SU-DHL-6 (cell line): ENCODE results near the gene AGAP1.

Source experiments
- H2AFZ ChIP-seq: fragments of 200-600 bp; sonication (generic); 2 replicates; pipeline ENCODE4 v1.6.1; 2014; ENCODE audit warnings: low read depth, mild to moderate bottlenecking, moderate library complexity, mixed read lengths, antibody characterized with exemption, low read length; ENCODE audit not compliant: severe bottlenecking
- H3F3A ChIP-seq: fragments of 200-600 bp; shearing (Covaris generic); 2 replicates; pipeline ENCODE4 v1.6.0; 2016; ENCODE audit warnings: antibody characterized with exemption, mild to moderate bottlenecking; ENCODE audit not compliant: insufficient read depth
- H3K27ac ChIP-seq: fragments of 200-600 bp; sonication (generic); 2 replicates; pipeline ENCODE4 v1.5.1; 2016; ENCODE audit warnings: low read depth, mild to moderate bottlenecking, low read length, moderate library complexity, mixed read lengths
- H3K27me3 ChIP-seq: fragments of 200-600 bp; sonication (generic), shearing (Covaris generic); 2 replicates; pipeline ENCODE4 v1.6.0; 2014; ENCODE audit warnings: mild to moderate bottlenecking, low read length
- H3K36me3 ChIP-seq: fragments of 200-600 bp; sonication (generic); 2 replicates; pipeline ENCODE4 v1.6.1; 2014; ENCODE audit warnings: mild to moderate bottlenecking, low read length, mixed read lengths
- H3K4me2 ChIP-seq: fragments of 300-600, 200-600 bp; shearing (Covaris generic), sonication (generic); 2 replicates; pipeline ENCODE4 v1.6.0; 2014; ENCODE audit warnings: low read length, low read depth, mild to moderate bottlenecking; ENCODE audit not compliant: poor library complexity, severe bottlenecking
- H3K4me3 ChIP-seq: fragments of 200-600 bp; sonication (generic); 2 replicates; pipeline ENCODE4 v1.5.1; 2014; ENCODE audit warnings: antibody characterized with exemption, low read length, mild to moderate bottlenecking, mixed read lengths; ENCODE audit not compliant: insufficient read depth, poor library complexity, severe bottlenecking
- H3K79me2 ChIP-seq: fragments of 200-600 bp; sonication (generic); 2 replicates; pipeline ENCODE4 v1.6.1; 2014; ENCODE audit warnings: mild to moderate bottlenecking, low read length, moderate library complexity; ENCODE audit not compliant: insufficient read depth
- H3K9ac ChIP-seq: fragments of 200-600 bp; sonication (generic); 2 replicates; pipeline ENCODE4 v1.7.0; 2014; ENCODE audit warnings: mild to moderate bottlenecking, low read length
- H3K9me2 ChIP-seq: fragments of 200-600 bp; sonication (generic); replicated peaks from 2 replicates; pipeline ENCODE4 v1.6.1; 2014; ENCODE audit warnings: low read length; ENCODE audit not compliant: insufficient read depth
- H3K9me3 ChIP-seq: fragments of 200-600 bp; sonication (generic); 2 replicates; pipeline ENCODE4 v1.6.1; 2014; ENCODE audit warnings: low read length, mixed read lengths; ENCODE audit not compliant: insufficient read depth
- H4K20me1 ChIP-seq: fragments of 200-600 bp; sonication (generic); 2 replicates; pipeline ENCODE4 v1.6.1; 2014; ENCODE audit warnings: low read depth, mild to moderate bottlenecking, antibody characterized with exemption, low read length, moderate library complexity, mixed read lengths
- CTCF ChIP-seq: fragments of 200-600 bp; sonication (generic); IDR thresholded peaks from one replicate; pipeline ENCODE4 v1.5.1; 2017; ENCODE audit warnings: antibody characterized with exemption, mild to moderate bottlenecking, low read length, moderate library complexity; ENCODE audit not compliant: insufficient read depth, poor library complexity, severe bottlenecking
- EZH2phosphoT487 ChIP-seq: fragments of 200-600 bp; sonication (generic), shearing (Covaris generic); conservative IDR thresholded peaks from 2 replicates; pipeline ENCODE4 v1.6.1; 2018; ENCODE audit warnings: mild to moderate bottlenecking, antibody characterized with exemption, low read length, moderate library complexity, mixed read lengths

AGAP1 gene

GRCh38 chr2:235705296-235705695 is 211.5 kb downstream of the AGAP1 start:
- H3K36me3 ChIP-seq: no peaks in the 10 kb centered on the region
- no peak overlapping the region for H2AFZ ChIP-seq
- no peaks in the 10 kb centered on the region for H3F3A ChIP-seq
- no peak overlapping the region for H3K4me2 ChIP-seq
- no peaks in the 10 kb centered on the region for H3K27me3 ChIP-seq
- H3K9ac ChIP-seq: no peak overlapping the region
- H3K79me2 ChIP-seq: no peaks in the 10 kb centered on the region
- no peak overlapping the region for H3K4me3 ChIP-seq
- H4K20me1 ChIP-seq: no peaks in the 10 kb centered on the region
- H3K9me2 ChIP-seq: no peaks in the 10 kb centered on the region
- H3K9me3 ChIP-seq: no peaks in the 10 kb centered on the region
- no peak overlapping the region for H3K27ac ChIP-seq
- TF ChIP-seq EZH2phosphoT487: no peak

GRCh38 chr2:235706506-235706905 is 212.7 kb downstream of the AGAP1 start:
- Histone ChIP-seq H3K79me2 (no peaks in the 10 kb centered on the region), H3F3A (no peaks in the 10 kb centered on the region)

GRCh38 chr2:235707411-235708096 is 213.7 kb downstream of the AGAP1 start:
- H3K4me2 ChIP-seq: no peak overlapping the region
- no peaks in the 10 kb centered on the region for H3K36me3 ChIP-seq
- H3F3A ChIP-seq: no peaks in the 10 kb centered on the region
- H3K27me3 ChIP-seq: no peaks in the 10 kb centered on the region
- H3K9ac ChIP-seq: no peak overlapping the region
- H3K9me3 ChIP-seq: no peaks in the 10 kb centered on the region
- no peaks in the 10 kb centered on the region for H3K79me2 ChIP-seq
- H3K4me3 ChIP-seq: no peak overlapping the region
- no peak overlapping the region for H3K27ac ChIP-seq
- no peak overlapping the region for H2AFZ ChIP-seq
- H4K20me1 ChIP-seq: no peaks in the 10 kb centered on the region
- TF ChIP-seq CTCF: no peak
- TF ChIP-seq EZH2phosphoT487: no peak
- H3K9me2 ChIP-seq: no peaks in the 10 kb centered on the region

More at GRCh38 chr2:235706506-235706905, 212.7 kb downstream of the AGAP1 start:
- Histone ChIP-seq H3K27me3 (no peaks in the 10 kb centered on the region), H3K9me2 (no peaks in the 10 kb centered on the region), H2AFZ (no peak overlapping the region), H3K9me3 (no peaks in the 10 kb centered on the region), H3K36me3 (no peaks in the 10 kb centered on the region), H3K9ac (no peak overlapping the region), H3K4me2 (no peak overlapping the region), H3K27ac (no peak overlapping the region), H3K4me3 (no peak overlapping the region), H4K20me1 (no peaks in the 10 kb centered on the region)
- TF ChIP-seq EZH2phosphoT487 (no peak), CTCF (no peak)

DNA sequence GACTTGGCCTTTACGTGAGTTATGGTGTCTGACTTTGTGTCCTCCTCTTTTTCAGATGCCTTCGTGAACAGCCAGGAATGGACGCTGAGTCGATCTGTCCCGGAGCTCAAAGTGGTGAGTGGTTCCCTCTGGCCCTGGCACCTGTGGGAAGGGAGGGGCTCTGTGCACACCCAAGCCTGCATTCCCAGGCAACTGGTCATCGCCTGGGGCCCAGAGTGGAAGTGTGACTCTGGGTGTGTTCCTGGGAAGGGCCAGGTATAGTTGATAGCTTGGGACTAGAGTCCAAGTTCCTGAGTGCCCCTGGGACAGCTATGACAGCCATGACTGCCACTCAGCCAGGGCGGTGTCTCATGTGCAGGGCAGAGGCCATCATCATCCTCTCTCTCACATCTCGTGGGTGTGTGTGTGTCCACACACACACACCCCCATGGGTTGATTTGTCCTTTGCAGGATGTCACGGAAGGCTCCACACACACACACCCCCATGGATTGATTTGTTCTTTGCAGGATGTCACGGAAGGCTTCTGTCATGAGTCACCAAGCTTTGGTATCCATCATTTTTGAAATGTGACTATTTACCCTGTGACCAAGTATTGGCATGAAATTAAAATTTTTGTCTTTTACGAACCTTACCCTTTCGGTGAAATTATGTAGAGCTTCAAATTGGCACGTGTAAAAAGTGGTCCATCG is 215.4 kb downstream of the AGAP1 start:
- Histone ChIP-seq H2AFZ (no peak overlapping the region), H3K79me2 (no peaks in the 10 kb centered on the region), H3K4me2 (no peak overlapping the region), H3K27ac (no peak overlapping the region), H3K4me3 (no peak overlapping the region), H3K9ac (no peak overlapping the region), H3F3A (no peaks in the 10 kb centered on the region), H3K36me3 (no peaks in the 10 kb centered on the region), H3K9me3 (no peaks in the 10 kb centered on the region), H4K20me1 (no peaks in the 10 kb centered on the region), H3K27me3 (no peaks in the 10 kb centered on the region), H3K9me2 (no peaks in the 10 kb centered on the region)
- no peak for TF ChIP-seq CTCF
- no peak for TF ChIP-seq EZH2phosphoT487
